Measurements from ENCODE around the gene PDPN.

The PDPN gene

GRCh38 chr1:13543451-13544220 is 40.0 kb upstream of the PDPN start:
- TF ChIP-seq EGR1 (IDR thresholded peaks at IDR 0.05) (no peak), RAD21 (IDR thresholded peaks at IDR 0.05; ENCODE audit: low read depth) (peak; percentile 36; the same call in 1 of the 2 replicates), USF1 (IDR thresholded peaks at IDR 0.05) (no peak), NFIC (IDR thresholded peaks at IDR 0.05) (no peak), CEBPB (IDR thresholded peaks at IDR 0.05) (no peak)

- TF ChIP-seq EGR1 (IDR thresholded peaks at IDR 0.05) (no peak), NFIC (IDR thresholded peaks at IDR 0.05) (no peak), TCF12 (IDR thresholded peaks at IDR 0.05; ENCODE audit: low read depth) (no peak), CREB1 (IDR thresholded peaks at IDR 0.05; ENCODE audit: low read depth) (no peak), FOXM1 (IDR thresholded peaks at IDR 0.05; ENCODE audit: borderline replicate concordance, low read depth) (no peak), ZBTB7A (IDR thresholded peaks at IDR 0.05; ENCODE audit: low read depth) (no peak), RAD21 (IDR thresholded peaks at IDR 0.05; ENCODE audit: low read depth) (no peak), CEBPB (IDR thresholded peaks at IDR 0.05) (no peak), REST (IDR thresholded peaks at IDR 0.05; ENCODE audit: low read depth) (no peak)
Observed at GRCh38 chr1:13544221-13544556, 39.4 kb upstream of the PDPN start.

- TF ChIP-seq NFIC (IDR thresholded peaks at IDR 0.05): no peak
- no peak for TF ChIP-seq REST (IDR thresholded peaks at IDR 0.05; ENCODE audit: low read depth)
- TF ChIP-seq TEAD4 (IDR thresholded peaks at IDR 0.05): no peak
- no peak for TF ChIP-seq RAD21 (IDR thresholded peaks at IDR 0.05; ENCODE audit: low read depth)
- no peak for TF ChIP-seq MAX (IDR thresholded peaks at IDR 0.05)
- no peak for TF ChIP-seq TAF1 (IDR thresholded peaks at IDR 0.05; ENCODE audit: low read depth)
- no peak for TF ChIP-seq CEBPB (IDR thresholded peaks at IDR 0.05)
- no peak for TF ChIP-seq EP300 (IDR thresholded peaks at IDR 0.05; ENCODE audit: borderline replicate concordance)
- no peak for TF ChIP-seq EGR1 (IDR thresholded peaks at IDR 0.05)
- no peak for TF ChIP-seq FOXM1 (IDR thresholded peaks at IDR 0.05; ENCODE audit: borderline replicate concordance, low read depth)
- no peak for TF ChIP-seq CREB1 (IDR thresholded peaks at IDR 0.05; ENCODE audit: low read depth)
Observed at GRCh38 chr1:13546791-13547190, 36.8 kb upstream of the PDPN start.

- TF ChIP-seq REST (IDR thresholded peaks at IDR 0.05; ENCODE audit: low read depth): no peak
- no peak for TF ChIP-seq NFIC (IDR thresholded peaks at IDR 0.05)
- no peak for TF ChIP-seq EGR1 (IDR thresholded peaks at IDR 0.05)
- no peak for TF ChIP-seq EP300 (IDR thresholded peaks at IDR 0.05; ENCODE audit: borderline replicate concordance)
- no peak for TF ChIP-seq RAD21 (IDR thresholded peaks at IDR 0.05; ENCODE audit: low read depth)
- no peak for TF ChIP-seq MAX (IDR thresholded peaks at IDR 0.05)
- no peak for TF ChIP-seq CREB1 (IDR thresholded peaks at IDR 0.05; ENCODE audit: low read depth)
- TF ChIP-seq TAF1 (IDR thresholded peaks at IDR 0.05; ENCODE audit: low read depth): no peak
- no peak for TF ChIP-seq TEAD4 (IDR thresholded peaks at IDR 0.05)
- TF ChIP-seq YY1 (IDR thresholded peaks at IDR 0.05; ENCODE audit: low read depth): no peak
- no peak for TF ChIP-seq TCF12 (IDR thresholded peaks at IDR 0.05; ENCODE audit: low read depth)
- TF ChIP-seq CEBPB (IDR thresholded peaks at IDR 0.05): no peak
- TF ChIP-seq FOXM1 (IDR thresholded peaks at IDR 0.05; ENCODE audit: borderline replicate concordance, low read depth): no peak
- TF ChIP-seq USF1 (IDR thresholded peaks at IDR 0.05): no peak
- no peak for TF ChIP-seq ZBTB7A (IDR thresholded peaks at IDR 0.05; ENCODE audit: low read depth)
Observed at GRCh38 chr1:13548281-13548680, 35.4 kb upstream of the PDPN start.

Measured in Ishikawa (cell line).